Tibial nerve (tissue), 3 donors: ENCODE measurements around the gene USP44.

Experiments
- POLR2A ChIP-seq, 2 donors: fragments of 450-650 bp; IDR thresholded peaks; one replicate each; pipeline ENCODE4 v1.6.1; 2017; ENCODE audit warnings: antibody characterized with exemption in 2 of 2, mild to moderate bottlenecking in 2 of 2, moderate library complexity in 2 of 2
- TF ChIP-seq, protein P1 (sequence below), 5 experiments: fragments of 200-600 bp in 3 of 5; fragments of 450-650 bp in 2 of 5; sonication (generic) in 3 of 5; IDR thresholded peaks; one replicate each; pipeline ENCODE4 v1.5.1; 2016 to 2019; ENCODE audit warnings: antibody characterized with exemption in 5 of 5, mild to moderate bottlenecking in 3 of 5, moderate library complexity in 2 of 5

DNA sequence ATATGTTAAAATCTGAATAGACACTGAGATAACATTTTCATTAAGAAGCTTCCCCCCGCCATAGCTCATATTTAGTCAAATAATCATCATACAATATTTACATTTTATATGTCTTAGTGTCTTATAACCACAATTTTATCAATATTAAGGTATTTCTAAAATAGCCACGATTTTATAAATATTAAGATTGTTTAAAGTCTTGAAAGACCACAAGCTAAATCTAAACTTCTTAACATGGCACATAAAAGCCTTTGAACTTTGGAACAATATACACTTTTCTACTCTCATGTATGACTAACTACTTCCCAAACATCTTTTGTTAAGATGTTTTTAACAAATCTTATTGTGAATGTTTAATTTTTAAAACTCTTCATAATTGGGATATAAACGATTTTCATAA lies 6.5 kb downstream of the USP44 start:
- TF ChIP-seq, protein P1, sequence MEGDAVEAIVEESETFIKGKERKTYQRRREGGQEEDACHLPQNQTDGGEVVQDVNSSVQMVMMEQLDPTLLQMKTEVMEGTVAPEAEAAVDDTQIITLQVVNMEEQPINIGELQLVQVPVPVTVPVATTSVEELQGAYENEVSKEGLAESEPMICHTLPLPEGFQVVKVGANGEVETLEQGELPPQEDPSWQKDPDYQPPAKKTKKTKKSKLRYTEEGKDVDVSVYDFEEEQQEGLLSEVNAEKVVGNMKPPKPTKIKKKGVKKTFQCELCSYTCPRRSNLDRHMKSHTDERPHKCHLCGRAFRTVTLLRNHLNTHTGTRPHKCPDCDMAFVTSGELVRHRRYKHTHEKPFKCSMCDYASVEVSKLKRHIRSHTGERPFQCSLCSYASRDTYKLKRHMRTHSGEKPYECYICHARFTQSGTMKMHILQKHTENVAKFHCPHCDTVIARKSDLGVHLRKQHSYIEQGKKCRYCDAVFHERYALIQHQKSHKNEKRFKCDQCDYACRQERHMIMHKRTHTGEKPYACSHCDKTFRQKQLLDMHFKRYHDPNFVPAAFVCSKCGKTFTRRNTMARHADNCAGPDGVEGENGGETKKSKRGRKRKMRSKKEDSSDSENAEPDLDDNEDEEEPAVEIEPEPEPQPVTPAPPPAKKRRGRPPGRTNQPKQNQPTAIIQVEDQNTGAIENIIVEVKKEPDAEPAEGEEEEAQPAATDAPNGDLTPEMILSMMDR (IDR thresholded peaks at IDR 0.05) = no peak
- TF ChIP-seq POLR2A (IDR thresholded peaks at IDR 0.05) = no peak
